MM.1S (cell line): ENCODE results near the gene FOXI1.

ENCODE experiments used
- DNase-seq: peaks from one replicate; pipeline ENCODE4 v3.0.0-alpha.2; 2015
- H2AFZ ChIP-seq: fragments of 300-600 bp; sonication (generic); 2 replicates; pipeline ENCODE4 v1.6.0; 2016; ENCODE audit warnings: antibody characterized with exemption, low read length
- H3F3A ChIP-seq: fragments of 300-600 bp; sonication (generic); 2 replicates; pipeline ENCODE4 v1.6.1; 2016; ENCODE audit warnings: mild to moderate bottlenecking, antibody characterized with exemption, low read length, moderate library complexity, mixed read lengths; ENCODE audit not compliant: insufficient read depth
- H3K27ac ChIP-seq: fragments of 300-600 bp; sonication (generic); 2 replicates; pipeline ENCODE4 v1.5.1; 2016; ENCODE audit warnings: mild to moderate bottlenecking, low read length
- H3K27me3 ChIP-seq: fragments of 300-600 bp; sonication (generic); replicated peaks from 2 replicates; pipeline ENCODE4 v1.6.0; 2016; ENCODE audit warnings: low read length; ENCODE audit not compliant: insufficient read depth
- H3K36me3 ChIP-seq: fragments of 300-600 bp; sonication (generic); replicated peaks from 2 replicates; pipeline ENCODE4 v1.6.1; 2016; ENCODE audit warnings: mild to moderate bottlenecking, low read length, mixed read lengths; ENCODE audit not compliant: insufficient read depth
- H3K4me1 ChIP-seq: fragments of 300-600 bp; sonication (generic); 2 replicates; pipeline ENCODE4 v1.6.1; 2016; ENCODE audit warnings: low read length, mixed read lengths
- H3K4me2 ChIP-seq: fragments of 300-600 bp; sonication (generic); 2 replicates; pipeline ENCODE4 v1.6.0; 2016; ENCODE audit warnings: low read depth, low read length
- H3K4me3 ChIP-seq: fragments of 300-600 bp; sonication (generic); 2 replicates; pipeline ENCODE4 v1.5.1; 2016; ENCODE audit warnings: low read length, mixed read lengths
- H3K79me2 ChIP-seq: fragments of 300-600 bp; sonication (generic); 2 replicates; pipeline ENCODE4 v1.6.1; 2016; ENCODE audit warnings: mixed run types, low read length, mixed read lengths
- H3K9ac ChIP-seq: fragments of 300-600 bp; sonication (generic); 2 replicates; pipeline ENCODE4 v1.6.1; 2016; ENCODE audit warnings: low read length, mixed read lengths
- H3K9me2 ChIP-seq: fragments of 300-600 bp; sonication (generic); replicated peaks from 2 replicates; pipeline ENCODE4 v1.6.1; 2016; ENCODE audit warnings: mild to moderate bottlenecking, low read length, mixed read lengths; ENCODE audit not compliant: insufficient read depth
- H3K9me3 ChIP-seq: fragments of 300-600 bp; sonication (generic); replicated peaks from 2 replicates; pipeline ENCODE4 v1.6.1; 2016; ENCODE audit warnings: mild to moderate bottlenecking, low read length, mixed read lengths; ENCODE audit not compliant: insufficient read depth
- H4K20me1 ChIP-seq: fragments of 300-600 bp; sonication (generic); 2 replicates; pipeline ENCODE4 v1.6.1; 2016; ENCODE audit warnings: mild to moderate bottlenecking, low read length, moderate library complexity, mixed read lengths; ENCODE audit not compliant: insufficient read depth
- CTCF ChIP-seq: fragments of 300-600 bp; sonication (generic); IDR thresholded peaks from 2 replicates; pipeline ENCODE4 v1.5.1; 2016; ENCODE audit warnings: antibody characterized with exemption, low read length, mixed read lengths
- EZH2 ChIP-seq: fragments of 300-600 bp; sonication (generic); optimal IDR thresholded peaks from 2 replicates; pipeline ENCODE3; 2017; ENCODE audit warnings: low read depth, mild to moderate bottlenecking, antibody characterized with exemption, low read length, mixed read lengths
- EZH2phosphoT487 ChIP-seq: fragments of 300-600 bp; sonication (generic); IDR thresholded peaks from 2 replicates; pipeline ENCODE4 v1.6.1; 2018; ENCODE audit warnings: antibody characterized with exemption, low read length

The FOXI1 gene

GRCh38 chr5:170075696-170076095 is 30.0 kb upstream of the FOXI1 start:
- Histone ChIP-seq H3K4me3 (no peak overlapping the region), H3K36me3 (no peaks in the 10 kb centered on the region; the same call in none of the 2 replicates), H3K9ac (no peak overlapping the region), H4K20me1 (no peaks in the 10 kb centered on the region), H2AFZ (no peak overlapping the region), H3K79me2 (no peaks in the 10 kb centered on the region), H3K9me2 (no peaks in the 10 kb centered on the region), H3K9me3 (no peaks in the 10 kb centered on the region), H3K4me1 (no peaks in the 10 kb centered on the region), H3F3A (no peaks in the 10 kb centered on the region), H3K4me2 (no peak overlapping the region), H3K27ac (no peak overlapping the region), H3K27me3 (no peaks in the 10 kb centered on the region)
- DNase-seq: no peak
- TF ChIP-seq CTCF (no peak), EZH2 (no peak), EZH2phosphoT487 (no peak)

- Histone ChIP-seq H2AFZ (no peak overlapping the region), H3K9ac (no peak overlapping the region), H3K4me3 (no peak overlapping the region), H3K36me3 (no peaks in the 10 kb centered on the region; the same call in none of the 2 replicates), H3K79me2 (no peaks in the 10 kb centered on the region), H3F3A (no peaks in the 10 kb centered on the region), H4K20me1 (no peaks in the 10 kb centered on the region), H3K9me3 (no peaks in the 10 kb centered on the region), H3K9me2 (no peaks in the 10 kb centered on the region), H3K27me3 (no peaks in the 10 kb centered on the region), H3K27ac (no peak overlapping the region), H3K4me2 (no peak overlapping the region), H3K4me1 (no peaks in the 10 kb centered on the region)
- TF ChIP-seq CTCF: no peak
- TF ChIP-seq EZH2: no peak
- TF ChIP-seq EZH2phosphoT487: no peak
- DNase-seq: no peak
These were observed 29.5 kb upstream of the FOXI1 start for GRCh38 chr5:170076211-170076610.

GRCh38 chr5:170076739-170077138 is 29.0 kb upstream of the FOXI1 start:
- Histone ChIP-seq H3K27me3 (no peaks in the 10 kb centered on the region), H2AFZ (no peak overlapping the region), H3K4me3 (no peak overlapping the region), H3K9ac (no peak overlapping the region), H3K9me3 (no peaks in the 10 kb centered on the region), H3K27ac (no peak overlapping the region), H4K20me1 (no peaks in the 10 kb centered on the region), H3K4me1 (no peaks in the 10 kb centered on the region), H3K9me2 (no peaks in the 10 kb centered on the region), H3K36me3 (no peaks in the 10 kb centered on the region; the same call in none of the 2 replicates), H3K4me2 (no peak overlapping the region), H3F3A (no peaks in the 10 kb centered on the region), H3K79me2 (no peaks in the 10 kb centered on the region)
- TF ChIP-seq EZH2phosphoT487 (no peak), CTCF (no peak), EZH2 (no peak)
- no peak for DNase-seq
